NT2/D1 (cell line): ENCODE measurements around the gene FNTB.

ENCODE experiments used
- DNase-seq: peaks from one replicate; pipeline ENCODE4 v3.0.0-alpha.2; 2011; ENCODE audit warnings: low read depth, low spot score
- H3K27me3 ChIP-seq: 2 replicates; pipeline ENCODE4 v1.6.0; 2011; ENCODE audit warnings: mild to moderate bottlenecking; ENCODE audit not compliant: insufficient read length, insufficient read depth
- H3K36me3 ChIP-seq: 2 replicates; pipeline ENCODE4 v1.6.1; 2011; ENCODE audit warnings: mild to moderate bottlenecking, low read length, mixed read lengths; ENCODE audit not compliant: insufficient read depth, insufficient read length
- H3K4me1 ChIP-seq: 2 replicates; pipeline ENCODE4 v1.5.1; 2011; ENCODE audit not compliant: insufficient read depth, insufficient read length
- H3K4me3 ChIP-seq: 2 replicates; pipeline ENCODE4 v1.5.1; 2011; ENCODE audit warnings: low read depth; ENCODE audit not compliant: insufficient read length
- H3K9ac ChIP-seq: 2 replicates; pipeline ENCODE4 v1.6.0; 2011; ENCODE audit warnings: low read depth; ENCODE audit not compliant: insufficient read length
- H3K9me3 ChIP-seq: 2 replicates; pipeline ENCODE4 v1.5.1; 2011; ENCODE audit warnings: mild to moderate bottlenecking, low read length; ENCODE audit not compliant: insufficient read depth
- SUZ12 ChIP-seq: IDR thresholded peaks from 2 replicates; pipeline ENCODE4 v1.6.1; 2011; ENCODE audit not compliant: insufficient read length, insufficient read depth; ENCODE audit errors: extremely low read depth
- YY1 ChIP-seq: IDR thresholded peaks from 2 replicates; pipeline ENCODE4 v1.6.1; 2011; ENCODE audit not compliant: insufficient read length, insufficient read depth
- ZNF274 ChIP-seq: IDR thresholded peaks from 2 replicates; pipeline ENCODE4 v1.6.1; 2011; ENCODE audit warnings: mild to moderate bottlenecking, low read depth, low read length

The FNTB gene

GRCh38 chr14:64954491-64955240 is 32.0 kb upstream of the FNTB start:
- H3K9me3 ChIP-seq = no peaks in the 10 kb centered on the region
- no peak for DNase-seq
- peaks cover 42% of the 10 kb centered on the region for H3K36me3 ChIP-seq
- peaks cover 11% of the 10 kb centered on the region for H3K4me1 ChIP-seq
- no peaks in the 10 kb centered on the region for H3K27me3 ChIP-seq
- TF ChIP-seq YY1 (no peak), SUZ12 (no peak), ZNF274 (no peak)
- peak overlapping the region; percentile 10 for H3K9ac ChIP-seq
- H3K4me3 ChIP-seq = no peak overlapping the region

GRCh38 chr14:64955297-64955696 is 31.4 kb upstream of the FNTB start:
- TF ChIP-seq SUZ12 = no peak
- no peak for TF ChIP-seq YY1
- TF ChIP-seq ZNF274 = no peak
- no peak for DNase-seq
- no peak overlapping the region for H3K4me3 ChIP-seq
- H3K9me3 ChIP-seq = no peaks in the 10 kb centered on the region
- H3K9ac ChIP-seq = no peak overlapping the region
- peaks cover 35% of the 10 kb centered on the region for H3K36me3 ChIP-seq
- H3K4me1 ChIP-seq = peaks cover 15% of the 10 kb centered on the region
- H3K27me3 ChIP-seq = no peaks in the 10 kb centered on the region

- TF ChIP-seq ZNF274 = no peak
- no peak for TF ChIP-seq YY1
- no peak for TF ChIP-seq SUZ12
Measured at GRCh38 chr14:64956697-64957406, 29.8 kb upstream of the FNTB start.

GRCh38 chr14:64958201-64958600 is 28.5 kb upstream of the FNTB start:
- peaks cover 15% of the 10 kb centered on the region for H3K4me1 ChIP-seq
- H3K9me3 ChIP-seq = no peaks in the 10 kb centered on the region
- no peak overlapping the region for H3K9ac ChIP-seq
- no peak for TF ChIP-seq YY1
- no peak overlapping the region for H3K4me3 ChIP-seq
- no peaks in the 10 kb centered on the region for H3K27me3 ChIP-seq
- no peak for DNase-seq
- H3K36me3 ChIP-seq = peaks cover 21% of the 10 kb centered on the region

More at GRCh38 chr14:64956697-64957406, 29.8 kb upstream of the FNTB start:
- Histone ChIP-seq H3K9ac (no peak overlapping the region), H3K36me3 (peaks cover 20% of the 10 kb centered on the region), H3K9me3 (no peaks in the 10 kb centered on the region), H3K4me3 (no peak overlapping the region), H3K27me3 (no peaks in the 10 kb centered on the region), H3K4me1 (peaks cover 15% of the 10 kb centered on the region)
- DNase-seq = no peak

GRCh38 chr14:64958743-64959142 is 28.0 kb upstream of the FNTB start:
- TF ChIP-seq SUZ12 (no peak), YY1 (no peak), ZNF274 (no peak)
- Histone ChIP-seq H3K9ac (no peak overlapping the region), H3K4me1 (peaks cover 18% of the 10 kb centered on the region), H3K9me3 (no peaks in the 10 kb centered on the region), H3K27me3 (no peaks in the 10 kb centered on the region), H3K36me3 (peaks cover 19% of the 10 kb centered on the region), H3K4me3 (no peak overlapping the region)
- no peak for DNase-seq

- H3K9ac ChIP-seq = no peak overlapping the region
- H3K36me3 ChIP-seq = peaks cover 16% of the 10 kb centered on the region
- DNase-seq = no peak
- TF ChIP-seq ZNF274 (no peak), SUZ12 (no peak), YY1 (no peak)
- H3K4me1 ChIP-seq = peaks cover 10% of the 10 kb centered on the region
- H3K4me3 ChIP-seq = no peak overlapping the region
- no peaks in the 10 kb centered on the region for H3K27me3 ChIP-seq
- H3K9me3 ChIP-seq = no peaks in the 10 kb centered on the region
Measured at GRCh38 chr14:64960762-64961276, 25.9 kb upstream of the FNTB start.

GRCh38 chr14:64963611-64964010 is 23.1 kb upstream of the FNTB start:
- peaks cover 27% of the 10 kb centered on the region for H3K36me3 ChIP-seq
- H3K27me3 ChIP-seq = no peaks in the 10 kb centered on the region
- DNase-seq = no peak
- H3K4me1 ChIP-seq = peaks cover 11% of the 10 kb centered on the region
- H3K9me3 ChIP-seq = no peaks in the 10 kb centered on the region
- no peak overlapping the region for H3K9ac ChIP-seq
- no peak overlapping the region for H3K4me3 ChIP-seq
- TF ChIP-seq YY1 = no peak
- TF ChIP-seq ZNF274 = no peak
- TF ChIP-seq SUZ12 = no peak
